Suprapubic skin (tissue), 4 donors: ENCODE measurements around the gene ATG4A.

Experiments
- EP300 ChIP-seq: sonication (generic); formaldehyde crosslinking; IDR thresholded peaks from one replicate; pipeline ENCODE4 v1.6.1; 2017; ENCODE audit warnings: antibody characterized with exemption
- POLR2A ChIP-seq, 2 donors: fragments of 450-650 bp; IDR thresholded peaks; one replicate each; pipeline ENCODE4 v1.6.1; 2017; ENCODE audit warnings: antibody characterized with exemption in 2 of 2, mild to moderate bottlenecking in 2 of 2, moderate library complexity in 2 of 2
- POLR2AphosphoS5 ChIP-seq, 3 donors: sonication (generic); formaldehyde crosslinking; IDR thresholded peaks; one replicate each; pipeline ENCODE4 v1.6.1; 2017; ENCODE audit warnings: antibody characterized with exemption in 3 of 3

- TF ChIP-seq POLR2AphosphoS5 (IDR thresholded peaks at IDR 0.05): no peak
- no peak for TF ChIP-seq EP300
- TF ChIP-seq POLR2A (IDR thresholded peaks at IDR 0.05): no peak
Observed at GRCh38 chrX:108044554-108045256, 46.9 kb upstream of the ATG4A start, which contains the start of gene VSIG1.
